ENCODE measurements around the gene GDF11.

- TF ChIP-seq POLR2AphosphoS5 (IDR thresholded peaks at IDR 0.05; ENCODE audit: low read depth, low read length) (no peak), TCF7L2 (IDR thresholded peaks at IDR 0.05; ENCODE audit: borderline replicate concordance, extremely low read depth, insufficient read depth, insufficient read length) (no peak), CTCF (IDR thresholded peaks at IDR 0.05 in 2 of 3, conservative IDR thresholded peaks at IDR 0.05 in 1 of 3; ENCODE audit: borderline replicate concordance in 1 of 3, insufficient read depth in 1 of 3, low read depth in 2 of 3, low read length in 2 of 3) (no peak), EZH2 (IDR thresholded peaks at IDR 0.05) (no peak), POLR2A (IDR thresholded peaks at IDR 0.05; ENCODE audit: borderline replicate concordance, extremely low read depth, insufficient read depth, insufficient read length) (no peak)
Measured at GRCh38 chr12:55713721-55714120, 29.2 kb upstream of the GDF11 start.
